ENCODE measurements around the gene TUT7.

The TUT7 gene

DNA sequence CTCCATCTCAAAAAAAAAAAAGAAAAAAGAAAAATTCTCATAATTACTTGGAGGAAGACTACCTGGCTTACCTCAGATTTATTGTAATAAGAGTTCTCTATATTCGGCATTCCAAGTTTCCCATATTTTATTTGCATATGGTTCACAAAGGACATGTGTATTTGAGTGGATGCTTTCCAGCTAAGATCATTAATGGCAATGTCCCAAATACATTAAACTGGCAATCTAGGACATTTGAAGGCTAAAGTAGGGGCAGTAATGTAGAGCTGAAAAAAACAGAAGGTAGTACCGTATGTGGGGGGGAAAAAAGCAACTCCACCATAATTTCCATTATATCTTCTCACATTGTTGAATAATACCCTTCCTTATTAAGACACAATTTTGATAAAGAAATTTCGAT, 4.9 kb downstream of the TUT7 start:
- Histone ChIP-seq H2AK5ac (ENCODE audit: low read depth, low read length) (no peak overlapping the region), H3K14ac (ENCODE audit: low read length) (no peak overlapping the region), H3K23ac (ENCODE audit: low read depth, low read length, poor library complexity) (no peak overlapping the region), H2BK12ac (ENCODE audit: low read length) (no peak overlapping the region), H4K91ac (ENCODE audit: low read depth, low read length, poor library complexity) (no peak overlapping the region), H3K18ac (ENCODE audit: low read length) (no peak overlapping the region), H3K4me2 (ENCODE audit: insufficient read depth, low read length, poor library complexity, severe bottlenecking) (no peak overlapping the region), H2BK15ac (ENCODE audit: low read length) (no peak overlapping the region), H3K4ac (ENCODE audit: low read length) (no peak overlapping the region), H4K8ac (ENCODE audit: low read depth, low read length) (no peak overlapping the region), H2AFZ (ENCODE audit: low read length) (no peak overlapping the region), H3K27me3 (ENCODE audit: control insufficient read depth in 3 of 3, insufficient read depth in 3 of 3, low read depth in 1 of 3, low read length in 3 of 3) (no peaks in the 10 kb centered on the region), H3K9ac (ENCODE audit: low read depth, low read length, poor library complexity) (no peak overlapping the region), H3K36me3 (replicated peaks in 1 of 2; ENCODE audit: control insufficient read depth in 2 of 2, insufficient read depth in 2 of 2, low read length in 2 of 2) (peaks cover 2 to 62% of the 10 kb centered on the region in 2 donors), H2BK5ac (ENCODE audit: low read length) (no peak overlapping the region), H3K4me1 (ENCODE audit: control insufficient read depth in 2 of 2, insufficient read depth in 1 of 2, low read depth in 1 of 2, low read length in 2 of 2) (no peaks in the 10 kb centered on the region), H3K27ac (replicated peaks; ENCODE audit: low read length) (no peak overlapping the region), H3K4me3 (ENCODE audit: low read length in 2 of 2) (no peak overlapping the region), H2BK120ac (ENCODE audit: low read depth, low read length) (no peak overlapping the region), H3K9me3 (replicated peaks in 1 of 2; ENCODE audit: control insufficient read depth in 2 of 2, insufficient read depth in 1 of 2, low read depth in 1 of 2, low read length in 2 of 2) (no peaks in the 10 kb centered on the region), H3K79me1 (ENCODE audit: low read depth, low read length) (peaks cover 1% of the 10 kb centered on the region)
- no peak for DNase-seq (ENCODE audit: low spot score)
- no CpG with 5 or more reads among the region's 3 CpGs for WGBS, 2 donors (ENCODE audit: extremely low coverage in 2 of 2, insufficient read length in 2 of 2, insufficient replicate concordance in 1 of 2)

DNA sequence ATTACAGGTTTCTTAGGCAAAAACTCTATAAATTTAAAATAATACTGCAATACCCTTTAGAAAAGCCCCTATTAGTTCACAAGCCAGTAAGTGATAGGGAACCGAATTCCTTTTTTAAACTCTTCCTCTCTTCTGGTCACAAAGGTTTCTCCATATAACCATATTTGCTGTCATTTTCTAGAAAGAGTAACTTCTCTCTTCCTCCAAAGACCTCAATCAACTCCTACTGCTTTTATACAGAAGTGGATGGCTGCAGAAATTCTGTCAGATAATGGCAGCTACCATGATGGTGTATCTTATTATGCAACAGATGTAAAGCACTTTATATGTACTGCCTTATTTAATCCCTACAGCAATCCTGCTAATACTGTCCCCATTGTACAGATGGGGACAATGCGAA, 6.2 kb downstream of the TUT7 start:
- no peak overlapping the region for H3K9ac ChIP-seq (ENCODE audit: low read depth, low read length, poor library complexity)
- H3K4me3 ChIP-seq (ENCODE audit: low read length in 2 of 2): no peak overlapping the region
- no peaks in the 10 kb centered on the region for H3K4me1 ChIP-seq (ENCODE audit: control insufficient read depth in 2 of 2, insufficient read depth in 1 of 2, low read depth in 1 of 2, low read length in 2 of 2)
- H2AFZ ChIP-seq (ENCODE audit: low read length): no peak overlapping the region
- H3K79me1 ChIP-seq (ENCODE audit: low read depth, low read length): peaks cover 1% of the 10 kb centered on the region
- H3K36me3 ChIP-seq (replicated peaks in 1 of 2; ENCODE audit: control insufficient read depth in 2 of 2, insufficient read depth in 2 of 2, low read length in 2 of 2): peaks cover 2 to 74% of the 10 kb centered on the region in 2 donors
- no peaks in the 10 kb centered on the region for H3K27me3 ChIP-seq (ENCODE audit: control insufficient read depth in 3 of 3, insufficient read depth in 3 of 3, low read depth in 1 of 3, low read length in 3 of 3)
- no peak overlapping the region for H3K23ac ChIP-seq (ENCODE audit: low read depth, low read length, poor library complexity)
- H3K9me3 ChIP-seq (replicated peaks in 1 of 2; ENCODE audit: control insufficient read depth in 2 of 2, insufficient read depth in 1 of 2, low read depth in 1 of 2, low read length in 2 of 2): no peaks in the 10 kb centered on the region
- no peak overlapping the region for H3K14ac ChIP-seq (ENCODE audit: low read length)
- WGBS, 2 donors (ENCODE audit: extremely low coverage in 2 of 2, insufficient read length in 2 of 2, insufficient replicate concordance in 1 of 2): no CpG with 5 or more reads among the region's 2 CpGs
- no peak overlapping the region for H3K18ac ChIP-seq (ENCODE audit: low read length)
- no peak overlapping the region for H3K4ac ChIP-seq (ENCODE audit: low read length)
- no peak overlapping the region for H3K4me2 ChIP-seq (ENCODE audit: insufficient read depth, low read length, poor library complexity, severe bottlenecking)
- H2BK12ac ChIP-seq (ENCODE audit: low read length): no peak overlapping the region
- no peak overlapping the region for H3K27ac ChIP-seq (replicated peaks; ENCODE audit: low read length)
- no peak overlapping the region for H4K91ac ChIP-seq (ENCODE audit: low read depth, low read length, poor library complexity)
- no peak overlapping the region for H2BK5ac ChIP-seq (ENCODE audit: low read length)
- DNase-seq (ENCODE audit: low spot score): no peak
- H2AK5ac ChIP-seq (ENCODE audit: low read depth, low read length): no peak overlapping the region
- no peak overlapping the region for H4K8ac ChIP-seq (ENCODE audit: low read depth, low read length)
- H2BK120ac ChIP-seq (ENCODE audit: low read depth, low read length): no peak overlapping the region
- H2BK15ac ChIP-seq (ENCODE audit: low read length): no peak overlapping the region

DNA sequence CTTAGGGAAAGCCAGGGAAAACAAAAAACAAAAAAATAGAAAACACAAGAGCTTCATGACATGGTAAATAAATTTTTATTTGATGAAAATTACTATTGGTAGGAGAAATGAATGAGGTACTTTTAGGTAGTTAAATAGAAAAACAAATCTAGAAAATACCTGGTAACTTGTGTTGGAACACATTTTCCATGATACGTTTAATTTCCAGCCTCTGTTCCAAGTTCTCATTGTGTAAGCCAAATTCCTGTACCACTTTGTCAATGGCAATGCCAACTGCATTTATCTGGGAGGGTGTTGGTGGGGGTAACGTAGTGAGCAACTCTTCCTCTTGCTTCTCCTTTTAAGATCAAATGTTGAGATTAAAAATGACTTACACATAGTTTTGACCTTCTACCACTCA, 9.4 kb downstream of the TUT7 start:
- no peak overlapping the region for H4K91ac ChIP-seq (ENCODE audit: low read depth, low read length, poor library complexity)

DNA sequence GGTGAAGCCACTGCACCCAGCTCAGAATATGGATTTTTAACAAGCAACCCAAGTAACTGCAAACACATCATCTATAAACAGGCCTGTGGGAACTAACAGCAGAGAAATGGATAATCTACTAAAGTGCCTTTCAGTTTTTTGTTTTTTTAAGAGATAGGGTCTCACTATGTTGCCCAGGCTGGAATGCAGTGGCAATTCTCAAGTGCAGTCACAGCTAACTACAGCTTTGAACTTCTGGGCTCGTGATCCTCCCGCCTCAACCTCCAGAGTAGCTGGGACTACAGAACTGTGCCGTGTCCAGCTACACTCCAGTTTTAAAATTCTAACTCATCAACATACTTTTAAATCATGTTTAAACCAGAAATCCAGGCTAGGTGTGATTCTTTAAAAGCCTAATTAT, 11.9 kb downstream of the TUT7 start:
- Histone ChIP-seq H2AK5ac (ENCODE audit: low read depth, low read length) (no peak overlapping the region), H3K4ac (ENCODE audit: low read length) (no peak overlapping the region), H3K9me3 (replicated peaks in 1 of 2; ENCODE audit: control insufficient read depth in 2 of 2, insufficient read depth in 1 of 2, low read depth in 1 of 2, low read length in 2 of 2) (no peaks in the 10 kb centered on the region), H3K14ac (ENCODE audit: low read length) (no peak overlapping the region), H2BK120ac (ENCODE audit: low read depth, low read length) (no peak overlapping the region), H3K9ac (ENCODE audit: low read depth, low read length, poor library complexity) (no peak overlapping the region), H3K4me2 (ENCODE audit: insufficient read depth, low read length, poor library complexity, severe bottlenecking) (no peak overlapping the region), H3K27ac (replicated peaks; ENCODE audit: low read length) (no peak overlapping the region), H3K36me3 (replicated peaks in 1 of 2; ENCODE audit: control insufficient read depth in 2 of 2, insufficient read depth in 2 of 2, low read length in 2 of 2) (peaks cover 8 to 91% of the 10 kb centered on the region in 2 donors), H3K4me3 (ENCODE audit: low read length in 2 of 2) (no peak overlapping the region), H2BK5ac (ENCODE audit: low read length) (no peak overlapping the region), H3K79me1 (ENCODE audit: low read depth, low read length) (no peaks in the 10 kb centered on the region), H2BK12ac (ENCODE audit: low read length) (no peak overlapping the region), H3K23ac (ENCODE audit: low read depth, low read length, poor library complexity) (no peak overlapping the region), H3K18ac (ENCODE audit: low read length) (no peak overlapping the region), H2AFZ (ENCODE audit: low read length) (no peak overlapping the region), H2BK15ac (ENCODE audit: low read length) (no peak overlapping the region), H4K8ac (ENCODE audit: low read depth, low read length) (no peak overlapping the region), H3K27me3 (ENCODE audit: control insufficient read depth in 3 of 3, insufficient read depth in 3 of 3, low read depth in 1 of 3, low read length in 3 of 3) (no peaks in the 10 kb centered on the region), H3K4me1 (ENCODE audit: control insufficient read depth in 2 of 2, insufficient read depth in 1 of 2, low read depth in 1 of 2, low read length in 2 of 2) (no peaks in the 10 kb centered on the region), H4K91ac (ENCODE audit: low read depth, low read length, poor library complexity) (no peak overlapping the region)
- DNase-seq (ENCODE audit: low spot score): no peak
- no CpG with 5 or more reads among the region's 3 CpGs for WGBS, 2 donors (ENCODE audit: extremely low coverage in 2 of 2, insufficient read length in 2 of 2, insufficient replicate concordance in 1 of 2)

More for the DNA sequence above, 9.4 kb downstream of the TUT7 start:
- peaks cover 2 to 80% of the 10 kb centered on the region in 2 donors for H3K36me3 ChIP-seq (replicated peaks in 1 of 2; ENCODE audit: control insufficient read depth in 2 of 2, insufficient read depth in 2 of 2, low read length in 2 of 2)
- no peak overlapping the region for H3K18ac ChIP-seq (ENCODE audit: low read length)
- H4K8ac ChIP-seq (ENCODE audit: low read depth, low read length): no peak overlapping the region
- no peak overlapping the region for H3K4me3 ChIP-seq (ENCODE audit: low read length in 2 of 2)
- H2BK12ac ChIP-seq (ENCODE audit: low read length): no peak overlapping the region
- no peaks in the 10 kb centered on the region for H3K27me3 ChIP-seq (ENCODE audit: control insufficient read depth in 3 of 3, insufficient read depth in 3 of 3, low read depth in 1 of 3, low read length in 3 of 3)
- H3K9me3 ChIP-seq (replicated peaks in 1 of 2; ENCODE audit: control insufficient read depth in 2 of 2, insufficient read depth in 1 of 2, low read depth in 1 of 2, low read length in 2 of 2): no peaks in the 10 kb centered on the region
- no peak overlapping the region for H3K23ac ChIP-seq (ENCODE audit: low read depth, low read length, poor library complexity)
- no peak overlapping the region for H2BK120ac ChIP-seq (ENCODE audit: low read depth, low read length)
- peaks cover 1% of the 10 kb centered on the region for H3K79me1 ChIP-seq (ENCODE audit: low read depth, low read length)
- WGBS, 2 donors (ENCODE audit: extremely low coverage in 2 of 2, insufficient read length in 2 of 2, insufficient replicate concordance in 1 of 2): no CpG with 5 or more reads among the region's 2 CpGs
- H2AFZ ChIP-seq (ENCODE audit: low read length): no peak overlapping the region
- no peak for DNase-seq (ENCODE audit: low spot score)
- no peaks in the 10 kb centered on the region for H3K4me1 ChIP-seq (ENCODE audit: control insufficient read depth in 2 of 2, insufficient read depth in 1 of 2, low read depth in 1 of 2, low read length in 2 of 2)
- H3K9ac ChIP-seq (ENCODE audit: low read depth, low read length, poor library complexity): no peak overlapping the region
- H2BK5ac ChIP-seq (ENCODE audit: low read length): no peak overlapping the region
- H3K27ac ChIP-seq (replicated peaks; ENCODE audit: low read length): no peak overlapping the region
- no peak overlapping the region for H3K4me2 ChIP-seq (ENCODE audit: insufficient read depth, low read length, poor library complexity, severe bottlenecking)
- H2BK15ac ChIP-seq (ENCODE audit: low read length): no peak overlapping the region
- H3K4ac ChIP-seq (ENCODE audit: low read length): no peak overlapping the region
- no peak overlapping the region for H3K14ac ChIP-seq (ENCODE audit: low read length)
- H2AK5ac ChIP-seq (ENCODE audit: low read depth, low read length): no peak overlapping the region

Measured in neuronal stem cell (in vitro differentiated cells).